K562 (cell line): Measurements from ENCODE around the gene ERC2. TPM values are rescaled to one million over a fixed set of nuclear protein-coding genes. Genes with fewer than 3 reads are reported as not detected.

ENCODE experiments used
- ATAC-seq: fragments of 200-7000 bp; cut with Tn5 transposase; 3 replicates; pipeline ENCODE4 v1.9.1; 2020; ENCODE audit warnings: moderate library complexity
- BruUV-seq: library from RNA; stranded (reverse); fragments of 400-500 nt; replicated peaks from 2 replicates; lab custom pipeline; 2021; lab: Mats Ljungman, UMichigan
- CTCF ChIA-PET: fragments of 300-600 bp; formaldehyde crosslinking; extraction: SDS; loops from one replicate; lab custom pipeline; 2021; ENCODE audit warnings: low intra/inter-chr PET ratio; lab: Yijun Ruan, JAX
- POLR2A ChIA-PET: fragments of 300-600, 350-650 bp; sonication (Branson Sonifier 250); formaldehyde crosslinking; extraction: SDS; loops from one replicate; lab custom pipeline; 2021; ENCODE audit warnings: antibody characterized with exemption, inconsistent platforms; lab: Yijun Ruan, JAX
- DNase-seq, 4 experiments: peaks; one replicate each; pipeline versions ENCODE4 v3.0.0 to v3.0.0-alpha.2; 2011 to 2018; ENCODE audit warnings: low spot score in 3 of 4, mixed read lengths in 3 of 4; ENCODE audit errors: extremely low read depth in 1 of 4
- FAIRE-seq: peaks from 2 replicates; lab custom pipeline; 2011; peaks lifted over from hg19 to GRCh38; lab: Jason Lieb, UNC
- H2AFZ ChIP-seq: 2 replicates; pipeline ENCODE4 v1.6.0; 2011; ENCODE audit warnings: low read depth, low read length, control low read depth, inconsistent platforms
- H3K27ac ChIP-seq: fragments of 200-600 bp; 3 replicates; pipeline ENCODE4 v1.8.0; 2011; ENCODE audit warnings: low read depth, mild to moderate bottlenecking, control low read depth, inconsistent platforms, low read length, moderate library complexity, mixed read lengths; ENCODE audit errors: extremely low read depth
- H3K27me3 ChIP-seq, 2 experiments: fragments of 300-600 bp in 1 of 2; 2 replicates in 1 of 2; 3 replicates in 1 of 2; pipeline versions ENCODE4 v1.6.0 to v1.8.0; 2011; ENCODE audit warnings: inconsistent platforms in 2 of 2, low read length in 2 of 2, mild to moderate bottlenecking in 1 of 2, mixed read lengths in 1 of 2, moderate library complexity in 1 of 2; ENCODE audit not compliant: control insufficient read depth in 2 of 2, insufficient read depth in 2 of 2
- H3K36me3 ChIP-seq: fragments of 300-600 bp; 3 replicates; pipeline ENCODE4 v1.8.0; 2011; ENCODE audit warnings: mild to moderate bottlenecking, low read length, inconsistent platforms; ENCODE audit not compliant: control insufficient read depth, insufficient read depth
- H3K4me1 ChIP-seq, 2 experiments: fragments of 200-600 bp in 1 of 2; replicated peaks in 1 of 2; 2 replicates in 1 of 2; 3 replicates in 1 of 2; pipeline versions ENCODE4 v1.5.1 to v1.8.0; 2011; ENCODE audit warnings: inconsistent platforms in 2 of 2, low read length in 2 of 2, mild to moderate bottlenecking in 1 of 2, mixed read lengths in 1 of 2, moderate library complexity in 1 of 2; ENCODE audit not compliant: control insufficient read depth in 2 of 2, insufficient read depth in 2 of 2
- H3K4me2 ChIP-seq: 2 replicates; pipeline ENCODE4 v1.6.1; 2011; ENCODE audit warnings: low read length, control low read depth, inconsistent platforms, mixed read lengths; ENCODE audit not compliant: insufficient read depth
- H3K4me3 ChIP-seq: fragments of 200-600 bp; sonication (generic), shearing (Covaris generic); 2 replicates; pipeline ENCODE4 v1.5.1; 2016; ENCODE audit warnings: control low read depth, inconsistent platforms
- H3K79me2 ChIP-seq: fragments of 200-600 bp; 3 replicates; pipeline ENCODE4 v1.8.0; 2011; ENCODE audit warnings: low read length, inconsistent platforms; ENCODE audit not compliant: control insufficient read depth, insufficient read depth
- H3K9ac ChIP-seq, 2 experiments: 2 replicates each; pipeline versions ENCODE4 v1.6.0 to v1.6.1; 2011; ENCODE audit warnings: low read depth in 2 of 2, low read length in 2 of 2, control low read depth in 1 of 2, inconsistent platforms in 1 of 2, mild to moderate bottlenecking in 1 of 2, mixed read lengths in 1 of 2; ENCODE audit not compliant: insufficient read depth in 1 of 2
- H3K9me1 ChIP-seq: one replicate; pipeline ENCODE4 v1.6.0; 2011; ENCODE audit warnings: inconsistent platforms, mild to moderate bottlenecking, low read length, moderate library complexity; ENCODE audit not compliant: control insufficient read depth, insufficient read depth
- H3K9me3 ChIP-seq: replicated peaks from 2 replicates; pipeline ENCODE4 v1.5.1; 2011; ENCODE audit warnings: low read depth, low read length, inconsistent platforms; ENCODE audit not compliant: control insufficient read depth, insufficient read depth
- H4K20me1 ChIP-seq: replicated peaks from 2 replicates; pipeline ENCODE4 v1.6.1; 2011; ENCODE audit warnings: low read length, inconsistent platforms, mixed read lengths; ENCODE audit not compliant: control insufficient read depth, insufficient read depth
- JUND ChIP-seq, 2 experiments: IDR thresholded peaks; 2 replicates in 1 of 2; 3 replicates in 1 of 2; pipeline ENCODE4 v1.6.1; 2011; ENCODE audit warnings: borderline replicate concordance in 2 of 2, low read depth in 2 of 2, low read length in 2 of 2, improper control_type of control experiment in 1 of 2, missing biosample characterization in 1 of 2, missing genetic modification characterization in 1 of 2, missing genetic modification reagents in 1 of 2
- PBX2 ChIP-seq, 2 experiments: IDR thresholded peaks in 1 of 2; conservative IDR thresholded peaks in 1 of 2; 2 replicates each; pipeline ENCODE4 v1.6.1; 2016; ENCODE audit warnings: low read depth in 2 of 2, mild to moderate bottlenecking in 1 of 2, missing compliant biosample characterization in 1 of 2, missing genetic modification characterization in 1 of 2, moderate library complexity in 1 of 2
- THAP12 ChIP-seq: fragments of 250-450 bp; sonication (Bioruptor Pico); IDR thresholded peaks from 2 replicates; pipeline ENCODE4 v1.9.0; 2021; ENCODE audit warnings: mild to moderate bottlenecking, inconsistent platforms
- ZNF431 ChIP-seq: sonication (generic); formaldehyde crosslinking; IDR thresholded peaks from 2 replicates; pipeline ENCODE4 v1.8.0; 2022; ENCODE audit warnings: mild to moderate bottlenecking, missing genetic modification reagents
- WGBS: fragments of 100-300 bp; shearing (Covaris generic); methylation state at CpG from one replicate; pipeline ENCODE4 v1.1.6; 2016; ENCODE audit warnings: low coverage, mixed read lengths; ENCODE audit not compliant: insufficient coverage; ENCODE audit errors: missing lambda C conversion rate; 5-methylcytosine and 5-hydroxymethylcytosine counted together
- in situ Hi-C: fragments of 300-500 bp; cut with MboI; formaldehyde crosslinking; loops from 4 replicates; pipeline ENCODE4 v1.15.0; 2018; ENCODE audit warnings: inconsistent platforms, mixed read lengths
- intact Hi-C: fragments of 100-400 bp; cut with micrococcal nuclease; formaldehyde crosslinking; loops from 2 replicates; pipeline ENCODE4 v1.14.2; 2022
- polyA plus RNA-seq, 8 experiments: library from polyadenylated mRNA; depleted of rRNA in 4 of 8; stranded (reverse) in 5 of 8; unstranded in 3 of 8; fragments of >200 nt; fragmentation: Nextera tagmentation in 2 of 8; fragmentation: Illumina TruSeq in 1 of 8; extraction: Ambion mirVana in 2 of 8; extraction: Trizol in 1 of 8; gene quantifications; 2 replicates each; pipeline versions ENCODE4 v1.2.1 to v1.2.3, GENCODE V29; 2011 to 2014; ENCODE audit warnings: inconsistent platforms in 1 of 8, missing spikeins in 1 of 8
- total RNA-seq, 7 experiments: library from RNA; depleted of rRNA in 6 of 7; stranded (reverse); fragments of >200 nt in 6 of 7; fragmentation: Illumina TruSeq in 2 of 7; extraction: Trizol in 2 of 7; gene quantifications; 2 replicates each; pipeline versions ENCODE4 v1.2.1 to v1.2.3, GENCODE V29; 2011 to 2021; ENCODE audit warnings: low replicate concordance in 1 of 7

Gene ERC2
- total and polyA plus RNA-seq, 9 of the 15 experiments (the other 6 are each of a cell fraction or from before 2014, with no cell fraction given), result 0.04 to 0.18 (median 0.07) TPM; not detected in 2

- TF ChIP-seq THAP12 (no peak), PBX2 (CRISPR knock-in tag; IDR thresholded peaks at IDR 0.05; ENCODE audit: low read depth) (no peak), PBX2 (tag; conservative IDR thresholded peaks at IDR 0.05; ENCODE audit: low read depth) (no peak)
Observed at GRCh38 chr3:55601366-55602080, 866.7 kb downstream of the ERC2 start (continued).

- no TSS peak for BruUV-seq
Observed at GRCh38 chr3:55598224-55598623, 870.0 kb downstream of the ERC2 start.

More at GRCh38 chr3:55598224-55598623, 870.0 kb downstream of the ERC2 start:
- no peaks in the 10 kb centered on the region for H3K79me2 ChIP-seq
- in situ Hi-C loops (no loop called here), intact Hi-C loops (no loop called here)
- H3K9me3 ChIP-seq, result no peaks in the 10 kb centered on the region
- H4K20me1 ChIP-seq, result no peaks in the 10 kb centered on the region
- H3K9ac ChIP-seq, result no peak overlapping the region
- H3K4me1 ChIP-seq, result no peaks in the 10 kb centered on the region
- POLR2A ChIA-PET, result no interaction called here
- H3K27ac ChIP-seq, result no peak overlapping the region
- H3K4me2 ChIP-seq, result no peak overlapping the region
- WGBS, result 0% methylated on average over 2 of the region's 2 CpGs
- H3K9me1 ChIP-seq, result no peaks in the 10 kb centered on the region
- CTCF ChIA-PET, result no interaction called here
- H3K4me3 ChIP-seq, result no peak overlapping the region
- no peak overlapping the region for H2AFZ ChIP-seq
- TF ChIP-seq JUND (IDR thresholded peaks at IDR 0.05; ENCODE audit: borderline replicate concordance, low read depth, low read length) (no peak), JUND (tag; IDR thresholded peaks at IDR 0.05; ENCODE audit: borderline replicate concordance, low read depth, low read length) (no peak), ZNF431 (CRISPR knock-in tag) (no peak)
- no peak for ATAC-seq
- H3K36me3 ChIP-seq, result no peaks in the 10 kb centered on the region
- no peak for DNase-seq
- H3K27me3 ChIP-seq, result no peaks in the 10 kb centered on the region; a peak in 1 of 5 replicates
- FAIRE-seq, result no peak
